ENCODE results near the gene ZC3H4. TPM values are rescaled to one million over a fixed set of nuclear protein-coding genes. Genes with fewer than 3 reads are reported as not detected.

The ZC3H4 gene
- total and polyA plus RNA-seq, 2 donors (not counting 1 experiment from before 2014, with no cell fraction given), result 12.7 to 73.7 TPM

- Mint-ChIP-seq H3K4me3 (no peak overlapping the region), H3K27me3 (no peaks in the 10 kb centered on the region), H3K27ac (peak overlapping the region; percentile 17), H3K4me1 (peaks cover 42% of the 10 kb centered on the region), H3K9me3 (ENCODE audit: insufficient read depth) (no peaks in the 10 kb centered on the region)
- Histone ChIP-seq H4K20me1 (ENCODE audit: control insufficient read depth, insufficient read depth, low read length, poor library complexity, severe bottlenecking) (peaks cover 49% of the 10 kb centered on the region), H3K36me3 (replicated peaks in 1 of 2; ENCODE audit: control extremely low read depth in 1 of 2, control insufficient read depth in 1 of 2, extremely low read depth in 1 of 2, insufficient read depth in 2 of 2, low read length in 1 of 2) (peaks cover 0 to 36% of the 10 kb centered on the region in 2 experiments), H3K4me1 (ENCODE audit: control insufficient read depth in 2 of 2, insufficient read depth in 2 of 2, low read length in 2 of 2) (peaks cover 5 to 33% of the 10 kb centered on the region in 2 donors), H3K27me3 (replicated peaks in 1 of 4; ENCODE audit: control extremely low read depth in 1 of 4, control insufficient read depth in 3 of 4, insufficient read depth in 4 of 4, low read length in 3 of 4) (no peaks in the 10 kb centered on the region), H2AFZ (ENCODE audit: insufficient read depth, low read depth, low read length, poor library complexity, severe bottlenecking) (no peak overlapping the region), H3K79me2 (ENCODE audit: control insufficient read depth, insufficient read depth, low read length) (peaks cover 88% of the 10 kb centered on the region), H3K4me3 (ENCODE audit: control extremely low read depth in 1 of 5, extremely low read depth in 1 of 5, insufficient read depth in 1 of 5, low read depth in 2 of 5, low read length in 4 of 5) (no peak overlapping the region), H3K27ac (ENCODE audit: low read length in 2 of 2) (no peak overlapping the region), H3K4me2 (replicated peaks; ENCODE audit: low read depth, low read length, poor library complexity, severe bottlenecking) (no peak overlapping the region), H3K9ac (ENCODE audit: low read length) (no peak overlapping the region), H3K9me3 (ENCODE audit: control extremely low read depth in 1 of 3, control insufficient read depth in 2 of 3, insufficient read depth in 1 of 3, low read length in 2 of 3) (no peaks in the 10 kb centered on the region)
- TF ChIP-seq EZH2 (IDR thresholded peaks at IDR 0.05; ENCODE audit: borderline replicate concordance, insufficient read depth, low read depth, low read length, poor library complexity, severe bottlenecking) (no peak), CTCF (IDR thresholded peaks at IDR 0.05) (no peak)
- POLR2A ChIA-PET, result interaction anchor here (1.3 kb wide), 1 partner anchor 14 kb away, joined by 9 read pairs; no protein-coding TSS in a partner anchor
- WGBS (ENCODE audit: insufficient coverage), result 99% methylated on average over 8 of the region's 9 CpGs
- intact Hi-C loops (cut with micrococcal nuclease), result no loop called here
- ATAC-seq (ENCODE audit: low read depth), result no peak
- CTCF ChIA-PET, result interaction anchor here (1.0 to 1.1 kb wide), 2 partner anchors 29 to 114 kb away, joined by 3 read pairs; no protein-coding TSS in a partner anchor
- DNase-seq, result no peak
Measured at GRCh38 chr19:47096721-47097120, 16.9 kb downstream of the ZC3H4 start.

GRCh38 chr19:47096100-47096704 is 17.4 kb downstream of the ZC3H4 start:
- CTCF ChIA-PET, result interaction anchor here (0.9 to 1.6 kb wide), 4 partner anchors 10 to 114 kb away, joined by 3 to 5 read pairs (median 3); no protein-coding TSS in a partner anchor

More at GRCh38 chr19:47096100-47096704, 17.4 kb downstream of the ZC3H4 start:
- Mint-ChIP-seq H3K27me3 (no peaks in the 10 kb centered on the region), H3K4me1 (peaks cover 42% of the 10 kb centered on the region), H3K4me3 (no peak overlapping the region), H3K9me3 (ENCODE audit: insufficient read depth) (no peaks in the 10 kb centered on the region), H3K27ac (peak overlapping the region; percentile 20)
- H2AFZ ChIP-seq (ENCODE audit: insufficient read depth, low read depth, low read length, poor library complexity, severe bottlenecking), result no peak overlapping the region
- whole genome bisulfite sequencing (ENCODE audit: insufficient coverage), result 96% methylated on average over 10 of the region's 12 CpGs
- intact Hi-C loops (cut with micrococcal nuclease), result no loop called here
- H3K27me3 ChIP-seq (replicated peaks in 1 of 4; ENCODE audit: control extremely low read depth in 1 of 4, control insufficient read depth in 3 of 4, insufficient read depth in 4 of 4, low read length in 3 of 4), result no peaks in the 10 kb centered on the region
- no peak for DNase-seq
- TF ChIP-seq CTCF (IDR thresholded peaks at IDR 0.05) (no peak), EZH2 (IDR thresholded peaks at IDR 0.05; ENCODE audit: borderline replicate concordance, insufficient read depth, low read depth, low read length, poor library complexity, severe bottlenecking) (no peak)
- no peaks in the 10 kb centered on the region for H3K9me3 ChIP-seq (ENCODE audit: control extremely low read depth in 1 of 3, control insufficient read depth in 2 of 3, insufficient read depth in 1 of 3, low read length in 2 of 3)
- H4K20me1 ChIP-seq (ENCODE audit: control insufficient read depth, insufficient read depth, low read length, poor library complexity, severe bottlenecking), result peaks cover 49% of the 10 kb centered on the region
- no peak for ATAC-seq (ENCODE audit: low read depth)
- H3K36me3 ChIP-seq (replicated peaks in 1 of 2; ENCODE audit: control extremely low read depth in 1 of 2, control insufficient read depth in 1 of 2, extremely low read depth in 1 of 2, insufficient read depth in 2 of 2, low read length in 1 of 2), result peaks cover 0 to 36% of the 10 kb centered on the region in 2 experiments
- no peak overlapping the region for H3K27ac ChIP-seq (ENCODE audit: low read length in 2 of 2)
- no peak overlapping the region for H3K4me3 ChIP-seq (ENCODE audit: control extremely low read depth in 1 of 5, extremely low read depth in 1 of 5, insufficient read depth in 1 of 5, low read depth in 2 of 5, low read length in 4 of 5)
- H3K4me1 ChIP-seq (ENCODE audit: control insufficient read depth in 2 of 2, insufficient read depth in 2 of 2, low read length in 2 of 2), result peaks cover 5 to 33% of the 10 kb centered on the region in 2 donors
- no peak overlapping the region for H3K9ac ChIP-seq (ENCODE audit: low read length)
- no peak overlapping the region for H3K4me2 ChIP-seq (replicated peaks; ENCODE audit: low read depth, low read length, poor library complexity, severe bottlenecking)
- H3K79me2 ChIP-seq (ENCODE audit: control insufficient read depth, insufficient read depth, low read length), result peaks cover 86% of the 10 kb centered on the region
- POLR2A ChIA-PET, result interaction anchor here (0.6 to 1.3 kb wide), 2 partner anchors 15 to 142 kb away, joined by 5 to 9 read pairs; no protein-coding TSS in a partner anchor
